H9 (cell line): ENCODE measurements around the gene SCLY. TPM values are rescaled to one million over a fixed set of nuclear protein-coding genes. Genes with fewer than 3 reads are reported as not detected.

Source experiments
- DNase-seq: peaks from one replicate; pipeline ENCODE4 v3.0.0-alpha.2; 2017
- H2AFZ ChIP-seq: one replicate; pipeline ENCODE4 v1.6.1; 2013; ENCODE audit warnings: mild to moderate bottlenecking, low read length, control low read depth, moderate library complexity
- H2AK5ac ChIP-seq: 2 replicates; pipeline ENCODE4 v1.6.1; 2013; ENCODE audit warnings: low read length, control low read depth, mixed read lengths; ENCODE audit not compliant: insufficient read length
- H2BK120ac ChIP-seq: one replicate; pipeline ENCODE4 v1.6.1; 2013; ENCODE audit warnings: low read depth, mild to moderate bottlenecking, low read length, control low read depth, inconsistent platforms; ENCODE audit not compliant: poor library complexity, severe bottlenecking
- H2BK12ac ChIP-seq: 2 replicates; pipeline ENCODE4 v1.6.1; 2013; ENCODE audit warnings: low read length, control low read depth, mixed read lengths, low read depth; ENCODE audit not compliant: insufficient read length
- H2BK15ac ChIP-seq: 2 replicates; pipeline ENCODE4 v1.6.1; 2013; ENCODE audit warnings: low read depth, low read length, control low read depth
- H2BK20ac ChIP-seq: one replicate; pipeline ENCODE4 v1.6.1; 2013; ENCODE audit warnings: low read depth, mild to moderate bottlenecking, low read length, control low read depth, inconsistent platforms; ENCODE audit not compliant: poor library complexity, severe bottlenecking
- H2BK5ac ChIP-seq: 2 replicates; pipeline ENCODE4 v1.6.1; 2013; ENCODE audit warnings: low read length, control low read depth, mixed read lengths; ENCODE audit not compliant: insufficient read length
- H3K14ac ChIP-seq: 2 replicates; pipeline ENCODE4 v1.6.1; 2013; ENCODE audit warnings: low read length, control low read depth; ENCODE audit not compliant: insufficient read depth
- H3K18ac ChIP-seq: 2 replicates; pipeline ENCODE4 v1.6.1; 2013; ENCODE audit warnings: low read depth, mild to moderate bottlenecking, mixed read lengths, low read length, control low read depth; ENCODE audit not compliant: insufficient read length
- H3K23ac ChIP-seq: 2 replicates; pipeline ENCODE4 v1.6.1; 2013; ENCODE audit warnings: low read length, control low read depth, mixed read lengths, low read depth; ENCODE audit not compliant: insufficient read length
- H3K23me2 ChIP-seq: 2 replicates; pipeline ENCODE4 v1.6.1; 2013; ENCODE audit warnings: low read depth, mild to moderate bottlenecking, mixed read lengths, low read length, control low read depth; ENCODE audit not compliant: insufficient read length, poor library complexity, severe bottlenecking
- H3K27ac ChIP-seq: 2 replicates; pipeline ENCODE4 v1.5.1; 2013; ENCODE audit warnings: low read length, control low read depth, mixed read lengths, low read depth; ENCODE audit not compliant: insufficient read length
- H3K27me3 ChIP-seq: 2 replicates; pipeline ENCODE4 v1.6.1; 2013; ENCODE audit warnings: low read length, control low read depth, inconsistent platforms; ENCODE audit not compliant: insufficient read depth
- H3K4ac ChIP-seq: 2 replicates; pipeline ENCODE4 v1.6.1; 2013; ENCODE audit warnings: low read depth, mild to moderate bottlenecking, control low read depth, inconsistent platforms, low read length, moderate library complexity
- H3K4me1 ChIP-seq: 2 replicates; pipeline ENCODE4 v1.6.1; 2013; ENCODE audit warnings: low read length, control low read depth, inconsistent platforms; ENCODE audit not compliant: insufficient read depth
- H3K4me2 ChIP-seq: 2 replicates; pipeline ENCODE4 v1.6.1; 2013; ENCODE audit warnings: low read length, control low read depth, mixed read lengths; ENCODE audit not compliant: insufficient read length, insufficient read depth
- H3K56ac ChIP-seq: 2 replicates; pipeline ENCODE4 v1.6.1; 2013; ENCODE audit warnings: low read depth, mild to moderate bottlenecking, mixed read lengths, low read length, control low read depth; ENCODE audit not compliant: insufficient read length
- H3K79me1 ChIP-seq: 2 replicates; pipeline ENCODE4 v1.6.1; 2013; ENCODE audit warnings: low read depth, mild to moderate bottlenecking, moderate library complexity, low read length, control low read depth, inconsistent platforms; ENCODE audit not compliant: insufficient read depth, poor library complexity, severe bottlenecking
- H3K79me2 ChIP-seq: 2 replicates; pipeline ENCODE4 v1.6.1; 2013; ENCODE audit warnings: low read length, control low read depth, inconsistent platforms; ENCODE audit not compliant: insufficient read depth
- H3K9ac ChIP-seq: 2 replicates; pipeline ENCODE4 v1.6.1; 2013; ENCODE audit warnings: low read length, control low read depth, mixed read lengths; ENCODE audit not compliant: insufficient read length; ENCODE audit errors: extremely low read depth
- H3K9me3 ChIP-seq: one replicate; pipeline ENCODE4 v1.6.1; 2013; ENCODE audit warnings: low read depth, low read length, inconsistent platforms; ENCODE audit not compliant: control insufficient read depth
- H3T11ph ChIP-seq: one replicate; pipeline ENCODE4 v1.6.1; 2013; ENCODE audit warnings: mild to moderate bottlenecking, low read length, control low read depth, inconsistent platforms
- H4K20me1 ChIP-seq: one replicate; pipeline ENCODE4 v1.6.1; 2013; ENCODE audit not compliant: control insufficient read depth, insufficient read length, insufficient read depth
- H4K5ac ChIP-seq: 2 replicates; pipeline ENCODE4 v1.6.1; 2013; ENCODE audit warnings: low read depth, mild to moderate bottlenecking, mixed read lengths, low read length, control low read depth; ENCODE audit not compliant: insufficient read length
- H4K8ac ChIP-seq: replicated peaks from 2 replicates; pipeline ENCODE4 v1.6.1; 2013; ENCODE audit warnings: low read length, control low read depth, mixed read lengths, low read depth; ENCODE audit not compliant: insufficient read length
- H4K91ac ChIP-seq: 2 replicates; pipeline ENCODE4 v1.6.1; 2013; ENCODE audit warnings: low read depth, mild to moderate bottlenecking, moderate library complexity, mixed read lengths, low read length, control low read depth; ENCODE audit not compliant: insufficient read length
- H3K27ac Mint-ChIP-seq, 3 experiments: 2 replicates in 2 of 3; 3 replicates in 1 of 3; pipeline ENCODE4 v1.8.0; 2020 to 2021; ENCODE audit warnings: mixed read lengths in 3 of 3, mild to moderate bottlenecking in 1 of 3, moderate library complexity in 1 of 3
- H3K27me3 Mint-ChIP-seq: 2 replicates; pipeline ENCODE4 v1.8.0; 2021; ENCODE audit warnings: low read depth, mild to moderate bottlenecking, moderate library complexity, mixed read lengths
- H3K36me3 Mint-ChIP-seq, 3 experiments: 2 replicates in 2 of 3; 3 replicates in 1 of 3; pipeline ENCODE4 v1.8.0; 2020 to 2021; ENCODE audit warnings: low read depth in 3 of 3, mixed read lengths in 3 of 3; ENCODE audit not compliant: insufficient read depth in 1 of 3
- H3K4me1 Mint-ChIP-seq, 2 experiments: 2 replicates each; pipeline ENCODE4 v1.8.0; 2020; ENCODE audit warnings: mixed read lengths in 2 of 2
- H3K4me3 Mint-ChIP-seq, 2 experiments: 2 replicates in 1 of 2; 3 replicates in 1 of 2; pipeline ENCODE4 v1.8.0; 2020 to 2021; ENCODE audit warnings: mild to moderate bottlenecking in 2 of 2, mixed read lengths in 2 of 2, moderate library complexity in 1 of 2
- H3K9me3 Mint-ChIP-seq, 2 experiments: 2 replicates in 1 of 2; 3 replicates in 1 of 2; pipeline ENCODE4 v1.8.0; 2020; ENCODE audit warnings: mild to moderate bottlenecking in 2 of 2, mixed read lengths in 2 of 2, moderate library complexity in 1 of 2
- CTCF ChIP-seq: fragments of 200-600 bp; sonication (generic); conservative IDR thresholded peaks from 3 replicates; pipeline ENCODE4 v1.8.0; 2021; ENCODE audit warnings: antibody characterized with exemption, mild to moderate bottlenecking
- WGBS: extraction: QIAGEN DNeasy Blood & Tissue Kit; methylation state at CpG from one replicate; pipeline ENCODE4 v1.1.7; 2013; ENCODE audit warnings: missing lambda C conversion rate, low lambda C conversion rate, mixed read lengths; ENCODE audit not compliant: insufficient read length; ENCODE audit errors: extremely low coverage; 5-methylcytosine and 5-hydroxymethylcytosine counted together
- total RNA-seq: library from RNA; stranded (reverse); gene quantifications from 2 replicates; pipeline ENCODE4 v1.2.1, GENCODE V29; 2021

The SCLY gene
- total RNA-seq, 1 experiment from 2014 or later, result 55.3 TPM

GRCh38 chr2:238146884-238147544 is 86.2 kb downstream of the SCLY start:
- no peak for TF ChIP-seq CTCF

More at GRCh38 chr2:238146884-238147544, 86.2 kb downstream of the SCLY start:
- no peak overlapping the region for H2BK5ac ChIP-seq
- H2AK5ac ChIP-seq, result no peak overlapping the region
- no peak overlapping the region for H4K8ac ChIP-seq
- H3K4ac ChIP-seq, result no peak overlapping the region
- no peak overlapping the region for H3K4me2 ChIP-seq
- no peak overlapping the region for H3K27ac ChIP-seq
- Mint-ChIP-seq H3K9me3 (no peaks in the 10 kb centered on the region), H3K36me3 (no peaks in the 10 kb centered on the region), H3K4me1 (peaks cover 4 to 6% of the 10 kb centered on the region in 2 experiments), H3K27me3 (no peaks in the 10 kb centered on the region), H3K4me3 (no peak overlapping the region), H3K27ac (no peak overlapping the region; a peak in 1 of 7 replicates)
- H3K23me2 ChIP-seq, result no peaks in the 10 kb centered on the region
- no peak overlapping the region for H3K56ac ChIP-seq
- H2BK12ac ChIP-seq, result no peak overlapping the region
- H3K9ac ChIP-seq, result no peak overlapping the region
- H3K9me3 ChIP-seq, result no peaks in the 10 kb centered on the region
- no peak overlapping the region for H2BK20ac ChIP-seq
- H3K79me1 ChIP-seq, result no peaks in the 10 kb centered on the region
- H3K4me1 ChIP-seq, result no peaks in the 10 kb centered on the region
- no peak overlapping the region for H4K5ac ChIP-seq
- H3K14ac ChIP-seq, result no peak overlapping the region
- H2AFZ ChIP-seq, result no peak overlapping the region
- no peak overlapping the region for H3T11ph ChIP-seq
- H4K20me1 ChIP-seq, result no peaks in the 10 kb centered on the region
- no peaks in the 10 kb centered on the region for H3K27me3 ChIP-seq
- no peak overlapping the region for H4K91ac ChIP-seq
- H3K18ac ChIP-seq, result no peak overlapping the region
- no peak for DNase-seq
- WGBS, result no CpG with 5 or more reads among the region's 13 CpGs
- no peaks in the 10 kb centered on the region for H3K79me2 ChIP-seq
- no peak overlapping the region for H2BK15ac ChIP-seq
- H2BK120ac ChIP-seq, result no peak overlapping the region
- no peak overlapping the region for H3K23ac ChIP-seq
